Stimulated activated effector memory CD8-positive, alpha-beta T cell treated with anti-CD3 and anti-CD28 coated beads, Interleukin-12 subunit alpha, Interleukin-12 subunit beta, amount 100 ng/mL, for 72 hours (primary cell): ENCODE results near the gene PROC.

Experiments
- ATAC-seq: fragments of 150-1000 bp; cut with Tn5 transposase; 2 replicates; pipeline ENCODE4 v1.10.0; 2021
- DNase-seq, 2 donors: peaks; one replicate each; pipeline ENCODE4 v3.0.0; 2021 to 2022; ENCODE audit warnings: low spot score in 2 of 2
- H3K27ac Mint-ChIP-seq: one replicate; pipeline ENCODE4 v1.8.0; 2022; ENCODE audit warnings: mild to moderate bottlenecking, mixed read lengths
- H3K36me3 Mint-ChIP-seq: one replicate; pipeline ENCODE4 v1.8.0; 2022; ENCODE audit warnings: mild to moderate bottlenecking, mixed read lengths
- H3K4me1 Mint-ChIP-seq: one replicate; pipeline ENCODE4 v1.8.0; 2022; ENCODE audit warnings: mixed read lengths
- H3K4me3 Mint-ChIP-seq: one replicate; pipeline ENCODE4 v1.8.0; 2022; ENCODE audit warnings: mild to moderate bottlenecking, mixed read lengths
- H3K9me3 Mint-ChIP-seq: one replicate; pipeline ENCODE4 v1.8.0; 2022; ENCODE audit warnings: mixed read lengths

Gene PROC

GRCh38 chr2:127475788-127476187, 57.6 kb downstream of the PROC start:
- DNase-seq, result no peak
- Mint-ChIP-seq H3K36me3 (peaks cover 14% of the 10 kb centered on the region), H3K4me3 (no peak overlapping the region), H3K27ac (no peak overlapping the region), H3K4me1 (no peaks in the 10 kb centered on the region), H3K9me3 (peaks cover 5% of the 10 kb centered on the region)
- no peak for ATAC-seq
